DMS153 treated with DMSO at 0.1 percent for 48 hours (cell line): ENCODE data around the gene SNAP23.
"Not testable (repeated sequence)": the region's sequence is repeated elsewhere in the genome, so short reads cannot be mapped to it uniquely, and the experiment has no call there.

Experiments used
- DNase-seq: peaks from one replicate; lab custom pipeline; 2025; ENCODE audit not compliant: unreplicated experiment; lab: John Stamatoyannopoulos, UW

SNAP23 gene

GRCh38 chr15:42556550-42557207 lies 61.2 kb downstream of the SNAP23 start:
- not testable (repeated sequence) for DNase-seq

- DNase-seq, result no peak
Measured at GRCh38 chr15:42558739-42559138, 63.3 kb downstream of the SNAP23 start.

- peak; percentile 62 for DNase-seq
Measured at GRCh38 chr15:42575188-42576039, 80.0 kb downstream of the SNAP23 start, which contains the start of gene STARD9. Gene STARD9, plus strand, starts transcription at chr15:42575606. Its CDS starts 110 bp downstream, at chr15:42575716.

- no peak for DNase-seq
Measured at GRCh38 chr15:42576040-42576594, 80.7 kb downstream of the SNAP23 start.

GRCh38 chr15:42576776-42577175 lies 81.3 kb downstream of the SNAP23 start:
- DNase-seq, result no peak

DNA sequence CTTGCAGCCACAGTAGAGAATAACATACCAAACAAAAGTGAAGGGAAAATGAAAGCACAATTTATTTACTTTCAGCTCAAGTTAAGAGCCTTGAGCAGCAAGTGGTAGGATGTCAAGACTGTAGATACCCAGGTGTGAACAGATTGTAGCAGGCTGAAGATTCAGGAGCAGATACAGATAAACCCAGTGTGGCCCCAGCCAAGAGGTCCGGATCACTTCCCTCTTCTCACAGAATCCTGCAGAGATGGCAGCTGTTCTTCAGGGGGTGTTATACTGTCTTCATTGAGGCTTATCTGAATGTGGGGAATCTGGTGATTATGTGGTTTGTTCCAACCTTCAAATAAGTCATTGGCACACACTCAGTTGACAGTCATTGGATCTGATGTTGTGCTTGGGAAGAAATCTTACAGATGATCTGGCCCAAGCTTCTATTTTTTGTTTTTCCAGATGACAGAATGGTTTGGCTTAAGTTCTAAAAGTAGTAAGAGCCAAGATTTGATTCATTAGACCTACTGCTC lies 82.1 kb downstream of the SNAP23 start:
- no peak for DNase-seq

DNA sequence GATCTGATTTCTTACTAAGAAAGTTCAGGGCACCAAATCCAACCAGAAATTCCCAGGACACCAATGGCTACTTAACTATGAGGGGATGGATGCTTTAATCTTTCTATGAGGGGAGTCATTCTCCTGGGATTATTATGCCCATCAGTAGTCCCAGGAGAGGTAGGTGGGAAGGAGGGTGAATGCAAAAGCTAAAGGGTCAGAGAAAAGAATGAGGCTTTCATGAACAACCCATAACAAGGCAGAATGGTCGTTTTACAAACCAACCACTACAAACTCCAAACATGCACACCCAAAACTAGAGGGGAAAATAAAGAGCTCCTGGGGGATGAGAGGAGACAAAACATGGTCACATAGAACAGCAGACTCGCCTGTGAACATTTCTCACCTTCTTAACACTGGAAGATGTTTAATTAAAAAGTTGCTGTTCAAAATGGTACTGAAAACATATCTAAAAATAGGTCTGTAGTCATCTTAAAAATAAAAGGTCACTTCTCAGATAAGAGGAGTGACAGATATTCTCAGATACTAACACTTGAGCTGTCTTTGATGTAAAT lies 83.6 kb downstream of the SNAP23 start:
- DNase-seq, result no peak

DNA sequence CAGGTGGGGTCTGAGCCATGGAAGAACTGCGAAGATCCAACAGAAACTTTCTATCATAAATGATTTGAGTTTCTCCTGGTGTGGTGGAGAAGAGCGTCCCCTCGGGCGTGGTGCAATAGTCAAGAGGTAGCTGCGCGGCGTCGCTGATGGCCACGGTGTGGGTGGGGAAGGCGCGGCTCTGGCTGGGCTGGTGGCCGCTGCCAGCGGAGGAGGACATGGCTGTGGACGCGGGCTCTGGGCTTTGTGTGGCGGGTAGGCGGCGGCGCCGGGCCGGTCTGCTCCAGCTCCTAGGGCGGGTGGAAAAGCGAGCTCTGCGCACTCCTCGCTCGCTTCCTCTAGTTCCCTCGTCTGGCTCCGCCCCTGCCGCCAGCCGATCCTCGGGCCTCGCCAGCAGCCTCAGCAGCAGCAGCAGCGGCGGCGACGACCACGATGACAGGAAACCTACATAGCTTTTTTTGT lies 85.9 kb downstream of the SNAP23 start:
- peak; percentile 42 for DNase-seq
